ENCODE data around the gene ZNF414.

The ZNF414 gene

DNA sequence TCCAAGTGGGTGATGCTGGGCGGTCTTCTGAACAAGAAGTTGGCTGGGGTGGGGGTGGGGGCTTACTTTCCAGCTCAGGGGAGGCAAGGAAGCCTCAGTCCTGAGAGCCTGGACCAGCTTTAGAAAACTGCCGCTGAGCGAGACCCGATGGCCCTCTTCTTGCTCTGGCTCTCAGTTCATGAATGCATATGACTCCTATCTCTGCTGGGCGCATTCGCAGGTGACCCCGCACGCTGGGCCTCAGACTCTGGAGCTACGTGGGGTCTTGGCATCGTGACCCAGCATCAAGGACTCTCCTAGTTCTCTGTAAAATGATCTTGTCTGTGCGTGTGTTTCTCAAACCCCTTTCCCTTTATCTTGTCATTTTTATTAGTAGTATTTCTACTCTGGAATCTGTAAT is 31.3 kb downstream of the ZNF414 start:
- Histone ChIP-seq H3K9me3 (ENCODE audit: control extremely low read depth in 1 of 5, control insufficient read depth in 4 of 5, insufficient read depth in 2 of 5, low read depth in 1 of 5, low read length in 4 of 5) (no peaks in the 10 kb centered on the region), H3K36me3 (ENCODE audit: control insufficient read depth in 4 of 4, insufficient read depth in 4 of 4, low read length in 3 of 4) (peaks cover 9 to 85% (median 62%) of the 10 kb centered on the region in 4 experiments), H3K4me3 (ENCODE audit: control insufficient read depth in 1 of 7, extremely low read depth in 1 of 7, insufficient read depth in 4 of 7, low read depth in 2 of 7, low read length in 6 of 7) (no peak overlapping the region), H3K27ac (ENCODE audit: insufficient read depth in 1 of 2, low read depth in 1 of 2, low read length in 2 of 2, poor library complexity in 1 of 2, severe bottlenecking in 2 of 2) (no peak overlapping the region), H3K4me1 (ENCODE audit: control extremely low read depth in 1 of 4, control insufficient read depth in 4 of 4, insufficient read depth in 4 of 4, low read length in 3 of 4) (peaks cover 0 to 26% (median 21%) of the 10 kb centered on the region in 4 experiments), H3K27me3 (replicated peaks in 2 of 5; ENCODE audit: control insufficient read depth in 4 of 5, insufficient read depth in 5 of 5, low read length in 4 of 5) (no peaks in the 10 kb centered on the region)
- 99% methylated on average over 10 of the region's 11 CpGs for WGBS (ENCODE audit: insufficient coverage)
- ChIA-PET POLR2A (interaction anchor here (0.6 to 1.0 kb wide), 2 partner anchors 9 to 27 kb away, joined by 4 read pairs; no protein-coding TSS in a partner anchor), CTCF (interaction anchor here (1.0 to 2.0 kb wide), 7 partner anchors 12 to 98 kb away, joined by 3 to 10 read pairs (median 4); no protein-coding TSS in a partner anchor)
- no peak for DNase-seq

DNA sequence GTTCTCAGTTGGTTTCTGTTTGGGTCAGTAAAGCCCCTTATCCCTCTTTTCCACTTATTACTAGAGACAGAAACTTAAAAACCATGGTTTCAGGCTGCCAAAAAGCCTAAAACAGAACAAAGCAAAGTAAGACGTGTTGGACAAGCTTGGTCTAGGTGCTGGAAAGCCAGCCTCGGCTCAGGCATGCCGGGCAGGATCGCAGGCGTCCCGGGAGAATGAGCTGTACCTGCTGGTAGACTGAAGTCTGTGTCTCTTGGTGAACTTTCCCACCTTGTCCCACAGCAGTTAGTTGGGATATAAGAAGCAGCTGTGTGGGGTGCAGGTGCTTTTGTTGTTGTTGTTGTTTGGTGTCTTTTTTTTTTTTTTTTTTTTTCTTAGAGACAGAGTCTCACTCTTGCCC is 32.4 kb downstream of the ZNF414 start:
- CTCF ChIA-PET: interaction anchor here (1.0 to 2.0 kb wide), 5 partner anchors 23 to 99 kb away, joined by 3 to 10 read pairs (median 5); no protein-coding TSS in a partner anchor
- Histone ChIP-seq H3K9me3 (ENCODE audit: control extremely low read depth in 1 of 5, control insufficient read depth in 4 of 5, insufficient read depth in 2 of 5, low read depth in 1 of 5, low read length in 4 of 5) (no peaks in the 10 kb centered on the region), H3K27me3 (replicated peaks in 2 of 5; ENCODE audit: control insufficient read depth in 4 of 5, insufficient read depth in 5 of 5, low read length in 4 of 5) (no peaks in the 10 kb centered on the region), H3K36me3 (ENCODE audit: control insufficient read depth in 4 of 4, insufficient read depth in 4 of 4, low read length in 3 of 4) (peaks cover 13 to 87% (median 66%) of the 10 kb centered on the region in 4 experiments), H3K4me3 (ENCODE audit: control insufficient read depth in 1 of 7, extremely low read depth in 1 of 7, insufficient read depth in 4 of 7, low read depth in 2 of 7, low read length in 6 of 7) (no peak overlapping the region), H3K4me1 (ENCODE audit: control extremely low read depth in 1 of 4, control insufficient read depth in 4 of 4, insufficient read depth in 4 of 4, low read length in 3 of 4) (peaks cover 0 to 15% (median 10%) of the 10 kb centered on the region in 4 experiments), H3K27ac (ENCODE audit: insufficient read depth in 1 of 2, low read depth in 1 of 2, low read length in 2 of 2, poor library complexity in 1 of 2, severe bottlenecking in 2 of 2) (no peak overlapping the region)
- POLR2A ChIA-PET: no interaction called here
- DNase-seq: no peak
- WGBS (ENCODE audit: insufficient coverage): 100% methylated on average over 1 of the region's 6 CpGs

DNA sequence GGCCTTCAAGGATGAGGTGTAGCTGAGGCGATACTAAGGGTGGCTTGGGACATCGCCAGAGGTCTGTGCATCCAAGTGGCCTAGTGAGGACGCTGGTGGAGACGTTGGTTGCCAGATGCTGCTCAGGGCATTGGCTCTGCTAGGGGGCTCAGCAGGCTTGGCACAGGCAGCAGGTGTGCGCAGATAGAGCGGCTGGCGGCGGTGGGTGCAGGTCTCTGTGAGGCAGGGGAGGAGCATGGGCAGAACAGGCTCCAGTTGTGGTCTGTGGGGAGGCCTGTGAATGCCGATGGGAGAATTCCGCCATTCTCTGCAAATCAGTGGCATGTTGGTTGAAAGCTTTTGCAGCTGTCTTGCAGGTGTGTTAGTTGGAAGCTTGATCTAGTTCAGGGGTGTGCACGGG is 32.8 kb downstream of the ZNF414 start:
- H3K27me3 ChIP-seq (replicated peaks in 2 of 5; ENCODE audit: control insufficient read depth in 4 of 5, insufficient read depth in 5 of 5, low read length in 4 of 5): no peaks in the 10 kb centered on the region
- no peaks in the 10 kb centered on the region for H3K9me3 ChIP-seq (ENCODE audit: control extremely low read depth in 1 of 5, control insufficient read depth in 4 of 5, insufficient read depth in 2 of 5, low read depth in 1 of 5, low read length in 4 of 5)
- peaks cover 12 to 87% (median 66%) of the 10 kb centered on the region in 4 experiments for H3K36me3 ChIP-seq (ENCODE audit: control insufficient read depth in 4 of 4, insufficient read depth in 4 of 4, low read length in 3 of 4)
- POLR2A ChIA-PET: no interaction called here
- H3K4me1 ChIP-seq (ENCODE audit: control extremely low read depth in 1 of 4, control insufficient read depth in 4 of 4, insufficient read depth in 4 of 4, low read length in 3 of 4): peaks cover 0 to 11% (median 6%) of the 10 kb centered on the region in 4 experiments
- CTCF ChIA-PET: interaction anchor here (0.6 to 2.0 kb wide), 3 partner anchors 28 to 98 kb away, joined by 3 to 5 read pairs (median 4); no protein-coding TSS in a partner anchor
- no peak overlapping the region for H3K4me3 ChIP-seq (ENCODE audit: control insufficient read depth in 1 of 7, extremely low read depth in 1 of 7, insufficient read depth in 4 of 7, low read depth in 2 of 7, low read length in 6 of 7)
- no peak for DNase-seq
- 81% methylated on average over 8 of the region's 11 CpGs for WGBS (ENCODE audit: insufficient coverage)
- no peak overlapping the region for H3K27ac ChIP-seq (ENCODE audit: insufficient read depth in 1 of 2, low read depth in 1 of 2, low read length in 2 of 2, poor library complexity in 1 of 2, severe bottlenecking in 2 of 2)

DNA sequence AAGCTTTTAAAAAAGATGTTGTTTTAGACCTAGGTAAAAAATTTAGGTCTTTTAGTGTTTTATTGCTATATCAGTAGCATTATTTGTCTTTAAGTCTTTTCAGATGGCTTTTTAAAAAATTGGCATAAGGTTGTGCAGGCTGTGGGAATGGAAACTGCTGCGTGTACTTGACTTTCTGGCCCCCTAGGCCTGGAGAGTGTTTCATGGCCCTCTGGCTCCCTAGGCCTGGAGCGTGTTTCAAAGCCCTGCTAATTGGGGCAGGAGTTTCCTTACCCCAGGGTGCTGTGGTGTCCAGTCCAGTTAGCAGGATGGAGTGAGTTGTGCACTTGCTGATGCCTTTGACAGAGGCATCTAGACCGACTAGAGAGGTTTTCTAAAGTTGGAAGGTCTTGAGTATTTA is 35.4 kb downstream of the ZNF414 start:
- POLR2A ChIA-PET: interaction anchor here (0.7 to 1.1 kb wide), 2 partner anchors 9 to 80 kb away, joined by 3 to 4 read pairs; no protein-coding TSS in a partner anchor
- peaks cover 3 to 11% (median 7%) of the 10 kb centered on the region in 4 experiments for H3K4me1 ChIP-seq (ENCODE audit: control extremely low read depth in 1 of 4, control insufficient read depth in 4 of 4, insufficient read depth in 4 of 4, low read length in 3 of 4)
- H3K4me3 ChIP-seq (ENCODE audit: control insufficient read depth in 1 of 7, extremely low read depth in 1 of 7, insufficient read depth in 4 of 7, low read depth in 2 of 7, low read length in 6 of 7): no peak overlapping the region
- no peaks in the 10 kb centered on the region for H3K9me3 ChIP-seq (ENCODE audit: control extremely low read depth in 1 of 5, control insufficient read depth in 4 of 5, insufficient read depth in 2 of 5, low read depth in 1 of 5, low read length in 4 of 5)
- H3K36me3 ChIP-seq (ENCODE audit: control insufficient read depth in 4 of 4, insufficient read depth in 4 of 4, low read length in 3 of 4): peaks cover 13 to 86% (median 64%) of the 10 kb centered on the region in 4 experiments
- no peak for DNase-seq
- 96% methylated on average over 2 of the region's 3 CpGs for WGBS (ENCODE audit: insufficient coverage)
- CTCF ChIA-PET: interaction anchor here (0.8 to 2.4 kb wide), 5 partner anchors 8 to 99 kb away, joined by 3 to 14 read pairs (median 4); no protein-coding TSS in a partner anchor
- no peaks in the 10 kb centered on the region for H3K27me3 ChIP-seq (replicated peaks in 2 of 5; ENCODE audit: control insufficient read depth in 4 of 5, insufficient read depth in 5 of 5, low read length in 4 of 5)
- no peak overlapping the region for H3K27ac ChIP-seq (ENCODE audit: insufficient read depth in 1 of 2, low read depth in 1 of 2, low read length in 2 of 2, poor library complexity in 1 of 2, severe bottlenecking in 2 of 2)

DNA sequence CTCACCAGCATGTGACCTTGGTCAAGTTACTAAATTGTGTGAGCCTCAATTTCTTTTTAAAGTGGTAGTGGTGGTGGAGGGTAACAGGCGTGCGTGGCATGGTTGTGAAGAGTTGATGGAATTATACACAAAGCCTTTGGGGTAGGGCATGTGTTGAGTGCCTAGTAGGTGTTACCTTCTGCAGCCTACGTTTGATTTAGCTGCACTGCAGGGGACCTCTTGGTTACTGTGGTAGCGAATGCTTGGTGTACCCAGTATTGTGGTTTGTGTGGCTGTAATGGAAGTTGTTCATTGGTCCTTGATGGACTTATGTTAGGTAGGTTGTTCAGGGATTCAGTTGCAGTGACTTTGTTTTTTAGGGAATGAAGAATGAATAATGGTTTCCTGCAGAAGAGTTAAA is 36.1 kb downstream of the ZNF414 start:
- peaks cover 13 to 82% (median 59%) of the 10 kb centered on the region in 4 experiments for H3K36me3 ChIP-seq (ENCODE audit: control insufficient read depth in 4 of 4, insufficient read depth in 4 of 4, low read length in 3 of 4)
- ChIA-PET POLR2A (no interaction called here), CTCF (interaction anchor here (1.9 to 2.4 kb wide), 2 partner anchors 9 to 100 kb away, joined by 6 to 14 read pairs; no protein-coding TSS in a partner anchor)
- no peak for DNase-seq
- no peaks in the 10 kb centered on the region for H3K9me3 ChIP-seq (ENCODE audit: control extremely low read depth in 1 of 5, control insufficient read depth in 4 of 5, insufficient read depth in 2 of 5, low read depth in 1 of 5, low read length in 4 of 5)
- H3K4me1 ChIP-seq (ENCODE audit: control extremely low read depth in 1 of 4, control insufficient read depth in 4 of 4, insufficient read depth in 4 of 4, low read length in 3 of 4): peaks cover 3 to 18% (median 11%) of the 10 kb centered on the region in 4 experiments
- H3K4me3 ChIP-seq (ENCODE audit: control insufficient read depth in 1 of 7, extremely low read depth in 1 of 7, insufficient read depth in 4 of 7, low read depth in 2 of 7, low read length in 6 of 7): no peak overlapping the region
- peak overlapping the region in 1 of 2 experiments; percentile 45 for H3K27ac ChIP-seq (ENCODE audit: insufficient read depth in 1 of 2, low read depth in 1 of 2, low read length in 2 of 2, poor library complexity in 1 of 2, severe bottlenecking in 2 of 2)
- WGBS (ENCODE audit: insufficient coverage): 94% methylated on average over 4 of the region's 4 CpGs
- no peaks in the 10 kb centered on the region for H3K27me3 ChIP-seq (replicated peaks in 2 of 5; ENCODE audit: control insufficient read depth in 4 of 5, insufficient read depth in 5 of 5, low read length in 4 of 5)

DNA sequence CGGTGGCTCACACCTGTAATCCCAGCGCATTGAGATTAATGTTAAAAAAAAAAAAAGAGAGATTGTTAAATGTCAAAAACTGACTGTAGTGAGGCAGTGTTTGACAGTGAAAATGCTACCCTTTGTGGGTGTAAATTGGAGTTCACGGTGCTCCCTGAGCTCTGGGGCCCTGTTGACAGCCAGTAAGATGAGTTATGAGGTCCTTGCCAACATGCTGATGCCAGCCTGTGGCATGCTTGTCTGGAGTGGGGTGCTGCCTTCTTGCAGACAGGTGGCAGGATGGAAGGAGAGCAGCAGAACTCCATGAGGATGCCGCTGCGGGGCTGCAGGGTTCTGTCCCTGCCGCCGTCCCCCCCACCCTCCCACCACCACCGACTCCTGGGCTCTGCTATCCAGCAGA is 37.4 kb downstream of the ZNF414 start:
- no peaks in the 10 kb centered on the region for H3K27me3 ChIP-seq (replicated peaks in 2 of 5; ENCODE audit: control insufficient read depth in 4 of 5, insufficient read depth in 5 of 5, low read length in 4 of 5)
- H3K36me3 ChIP-seq (ENCODE audit: control insufficient read depth in 4 of 4, insufficient read depth in 4 of 4, low read length in 3 of 4): peaks cover 18 to 82% (median 56%) of the 10 kb centered on the region in 4 experiments
- WGBS (ENCODE audit: insufficient coverage): 61% methylated on average over 3 of the region's 8 CpGs
- ChIA-PET POLR2A (interaction anchor here (0.5 to 0.7 kb wide), 2 partner anchors 18 to 56 kb away, joined by 3 to 4 read pairs; no protein-coding TSS in a partner anchor), CTCF (interaction anchor here (1.0 to 2.1 kb wide), 2 partner anchors 11 to 65 kb away, joined by 5 to 10 read pairs; no protein-coding TSS in a partner anchor)
- no peak overlapping the region for H3K4me3 ChIP-seq (ENCODE audit: control insufficient read depth in 1 of 7, extremely low read depth in 1 of 7, insufficient read depth in 4 of 7, low read depth in 2 of 7, low read length in 6 of 7)
- peaks cover 3 to 23% (median 14%) of the 10 kb centered on the region in 4 experiments for H3K4me1 ChIP-seq (ENCODE audit: control extremely low read depth in 1 of 4, control insufficient read depth in 4 of 4, insufficient read depth in 4 of 4, low read length in 3 of 4)
- H3K27ac ChIP-seq (ENCODE audit: insufficient read depth in 1 of 2, low read depth in 1 of 2, low read length in 2 of 2, poor library complexity in 1 of 2, severe bottlenecking in 2 of 2): no peak overlapping the region
- DNase-seq: no peak
- no peaks in the 10 kb centered on the region for H3K9me3 ChIP-seq (ENCODE audit: control extremely low read depth in 1 of 5, control insufficient read depth in 4 of 5, insufficient read depth in 2 of 5, low read depth in 1 of 5, low read length in 4 of 5)

DNA sequence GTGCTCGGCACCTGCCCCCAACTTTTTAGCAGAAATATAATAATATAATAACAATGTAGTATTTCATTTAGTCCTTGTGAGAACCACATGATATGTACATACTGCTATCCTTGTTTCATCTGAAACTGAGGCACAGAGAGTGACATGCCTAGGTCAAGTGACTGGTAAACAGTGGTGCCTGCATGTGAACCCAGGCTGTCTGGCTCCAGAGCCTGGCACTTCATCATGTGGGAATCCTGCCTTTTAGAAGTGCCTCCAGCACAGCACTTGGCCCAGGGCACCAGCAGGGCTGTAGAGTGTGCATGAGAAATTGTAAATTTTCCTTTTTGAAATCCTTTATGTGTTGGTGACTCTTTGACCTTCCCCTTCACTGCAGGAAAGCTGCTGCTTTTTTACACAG is 39.0 kb downstream of the ZNF414 start:
- CTCF ChIA-PET: interaction anchor here (0.8 to 2.1 kb wide), 3 partner anchors 11 to 31 kb away, joined by 3 to 10 read pairs (median 6); no protein-coding TSS in a partner anchor

More for the DNA sequence above, 39.0 kb downstream of the ZNF414 start:
- Histone ChIP-seq H3K27me3 (replicated peaks in 2 of 5; ENCODE audit: control insufficient read depth in 4 of 5, insufficient read depth in 5 of 5, low read length in 4 of 5) (no peaks in the 10 kb centered on the region), H3K4me1 (ENCODE audit: control extremely low read depth in 1 of 4, control insufficient read depth in 4 of 4, insufficient read depth in 4 of 4, low read length in 3 of 4) (peaks cover 3 to 23% (median 14%) of the 10 kb centered on the region in 4 experiments), H3K9me3 (ENCODE audit: control extremely low read depth in 1 of 5, control insufficient read depth in 4 of 5, insufficient read depth in 2 of 5, low read depth in 1 of 5, low read length in 4 of 5) (no peaks in the 10 kb centered on the region), H3K36me3 (ENCODE audit: control insufficient read depth in 4 of 4, insufficient read depth in 4 of 4, low read length in 3 of 4) (peaks cover 28 to 86% (median 60%) of the 10 kb centered on the region in 4 experiments), H3K4me3 (ENCODE audit: control insufficient read depth in 1 of 7, extremely low read depth in 1 of 7, insufficient read depth in 4 of 7, low read depth in 2 of 7, low read length in 6 of 7) (no peak overlapping the region), H3K27ac (ENCODE audit: insufficient read depth in 1 of 2, low read depth in 1 of 2, low read length in 2 of 2, poor library complexity in 1 of 2, severe bottlenecking in 2 of 2) (no peak overlapping the region)
- no peak for DNase-seq
- no CpG with 5 or more reads among the region's 1 CpG for whole genome bisulfite sequencing (ENCODE audit: insufficient coverage)
- POLR2A ChIA-PET: no interaction called here
